ENCODE data around the gene EIF4A2.

DNA sequence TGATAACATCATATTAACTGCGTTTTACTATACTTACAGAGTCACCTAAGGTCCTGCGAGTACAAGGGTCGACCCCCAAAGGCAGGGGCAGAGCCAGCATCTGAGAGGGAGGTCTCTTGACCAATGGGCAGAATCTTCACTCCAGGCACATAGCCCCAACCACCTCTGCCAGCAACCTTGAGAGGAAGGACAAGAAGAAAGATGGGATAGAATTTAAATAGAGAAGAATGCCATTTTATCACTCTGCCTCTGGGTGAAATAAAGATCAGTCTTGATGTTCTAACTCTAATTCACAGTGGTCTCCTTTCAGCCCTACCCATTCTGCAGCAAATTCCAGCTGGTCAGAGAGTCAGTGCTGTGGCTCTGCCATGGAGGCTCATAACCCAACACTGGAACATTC, 39.7 kb upstream of the EIF4A2 start:
- TF ChIP-seq, protein P1, sequence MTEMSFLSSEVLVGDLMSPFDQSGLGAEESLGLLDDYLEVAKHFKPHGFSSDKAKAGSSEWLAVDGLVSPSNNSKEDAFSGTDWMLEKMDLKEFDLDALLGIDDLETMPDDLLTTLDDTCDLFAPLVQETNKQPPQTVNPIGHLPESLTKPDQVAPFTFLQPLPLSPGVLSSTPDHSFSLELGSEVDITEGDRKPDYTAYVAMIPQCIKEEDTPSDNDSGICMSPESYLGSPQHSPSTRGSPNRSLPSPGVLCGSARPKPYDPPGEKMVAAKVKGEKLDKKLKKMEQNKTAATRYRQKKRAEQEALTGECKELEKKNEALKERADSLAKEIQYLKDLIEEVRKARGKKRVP (CRISPR knock-in tag; IDR thresholded peaks at IDR 0.05) = no peak
- TF ChIP-seq, protein P2, sequence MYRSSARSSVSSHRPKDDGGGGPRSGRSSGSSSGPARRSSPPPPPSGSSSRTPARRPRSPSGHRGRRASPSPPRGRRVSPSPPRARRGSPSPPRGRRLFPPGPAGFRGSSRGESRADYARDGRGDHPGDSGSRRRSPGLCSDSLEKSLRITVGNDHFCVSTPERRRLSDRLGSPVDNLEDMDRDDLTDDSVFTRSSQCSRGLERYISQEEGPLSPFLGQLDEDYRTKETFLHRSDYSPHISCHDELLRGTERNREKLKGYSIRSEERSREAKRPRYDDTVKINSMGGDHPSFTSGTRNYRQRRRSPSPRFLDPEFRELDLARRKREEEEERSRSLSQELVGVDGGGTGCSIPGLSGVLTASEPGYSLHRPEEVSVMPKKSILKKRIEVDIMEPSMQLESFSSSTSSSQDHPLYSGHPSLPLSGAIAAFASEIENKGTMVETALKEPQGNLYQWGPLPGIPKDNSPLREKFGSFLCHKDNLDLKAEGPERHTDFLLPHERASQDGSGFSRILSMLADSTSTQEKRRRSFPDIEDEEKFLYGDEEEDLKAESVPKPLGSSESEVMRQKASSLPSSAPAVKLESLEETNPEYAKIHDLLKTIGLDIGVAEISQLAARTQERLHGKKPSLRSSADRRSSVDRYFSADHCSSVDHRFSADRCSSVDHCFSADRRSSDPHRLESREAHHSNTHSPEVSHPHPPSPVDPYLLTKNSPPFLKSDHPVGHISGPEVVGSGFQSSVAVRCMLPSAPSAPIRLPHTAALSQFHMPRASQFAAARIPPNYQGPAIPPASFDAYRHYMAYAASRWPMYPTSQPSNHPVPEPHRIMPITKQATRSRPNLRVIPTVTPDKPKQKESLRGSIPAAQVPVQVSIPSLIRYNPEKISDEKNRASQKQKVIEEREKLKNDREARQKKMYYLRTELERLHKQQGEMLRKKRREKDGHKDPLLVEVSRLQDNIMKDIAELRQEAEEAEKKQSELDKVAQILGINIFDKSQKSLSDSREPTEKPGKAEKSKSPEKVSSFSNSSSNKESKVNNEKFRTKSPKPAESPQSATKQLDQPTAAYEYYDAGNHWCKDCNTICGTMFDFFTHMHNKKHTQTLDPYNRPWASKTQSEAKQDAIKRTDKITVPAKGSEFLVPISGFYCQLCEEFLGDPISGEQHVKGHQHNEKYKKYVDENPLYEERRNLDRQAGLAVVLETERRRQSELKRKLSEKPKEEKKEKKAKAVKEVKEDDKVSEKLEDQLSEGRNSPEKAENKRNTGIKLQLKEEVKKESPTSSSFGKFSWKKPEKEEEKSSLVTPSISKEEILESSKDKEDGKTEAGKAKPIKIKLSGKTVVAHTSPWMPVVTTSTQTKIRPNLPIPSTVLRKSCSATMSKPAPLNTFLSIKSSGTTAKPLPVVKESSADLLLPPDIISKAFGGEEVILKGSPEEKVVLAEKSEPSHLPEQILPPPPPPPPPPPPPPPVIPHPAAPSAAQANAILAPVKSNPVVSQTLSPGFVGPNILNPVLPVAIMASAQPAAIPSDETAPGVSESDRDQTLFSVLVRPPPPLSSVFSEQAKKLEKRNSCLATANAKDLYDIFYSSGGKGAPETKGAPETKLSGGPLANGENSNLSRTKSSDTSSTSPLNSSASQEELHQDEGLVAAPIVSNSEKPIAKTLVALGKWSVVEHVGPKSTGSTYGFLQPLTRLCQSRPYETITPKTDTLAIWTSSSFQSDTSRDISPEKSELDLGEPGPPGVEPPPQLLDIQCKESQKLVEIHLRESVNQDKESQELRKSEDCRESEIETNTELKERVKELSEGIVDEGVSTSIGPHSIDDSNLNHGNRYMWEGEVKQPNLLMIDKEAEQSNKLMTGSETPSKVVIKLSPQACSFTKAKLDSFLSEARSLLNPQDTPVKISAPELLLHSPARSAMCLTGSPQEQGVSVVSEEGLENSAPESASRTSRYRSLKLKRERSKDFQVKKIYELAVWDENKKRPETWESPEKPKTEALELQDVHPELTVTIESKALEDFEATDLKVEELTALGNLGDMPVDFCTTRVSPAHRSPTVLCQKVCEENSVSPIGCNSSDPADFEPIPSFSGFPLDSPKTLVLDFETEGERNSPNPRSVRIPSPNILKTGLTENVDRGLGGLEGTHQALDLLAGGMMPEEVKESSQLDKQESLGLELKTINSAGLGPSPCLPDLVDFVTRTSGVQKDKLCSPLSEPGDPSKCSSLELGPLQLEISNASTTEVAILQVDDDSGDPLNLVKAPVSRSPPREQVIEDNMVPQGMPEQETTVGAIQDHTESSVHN (CRISPR knock-in tag; IDR thresholded peaks at IDR 0.05) = no peak
- TF ChIP-seq, protein P3, sequence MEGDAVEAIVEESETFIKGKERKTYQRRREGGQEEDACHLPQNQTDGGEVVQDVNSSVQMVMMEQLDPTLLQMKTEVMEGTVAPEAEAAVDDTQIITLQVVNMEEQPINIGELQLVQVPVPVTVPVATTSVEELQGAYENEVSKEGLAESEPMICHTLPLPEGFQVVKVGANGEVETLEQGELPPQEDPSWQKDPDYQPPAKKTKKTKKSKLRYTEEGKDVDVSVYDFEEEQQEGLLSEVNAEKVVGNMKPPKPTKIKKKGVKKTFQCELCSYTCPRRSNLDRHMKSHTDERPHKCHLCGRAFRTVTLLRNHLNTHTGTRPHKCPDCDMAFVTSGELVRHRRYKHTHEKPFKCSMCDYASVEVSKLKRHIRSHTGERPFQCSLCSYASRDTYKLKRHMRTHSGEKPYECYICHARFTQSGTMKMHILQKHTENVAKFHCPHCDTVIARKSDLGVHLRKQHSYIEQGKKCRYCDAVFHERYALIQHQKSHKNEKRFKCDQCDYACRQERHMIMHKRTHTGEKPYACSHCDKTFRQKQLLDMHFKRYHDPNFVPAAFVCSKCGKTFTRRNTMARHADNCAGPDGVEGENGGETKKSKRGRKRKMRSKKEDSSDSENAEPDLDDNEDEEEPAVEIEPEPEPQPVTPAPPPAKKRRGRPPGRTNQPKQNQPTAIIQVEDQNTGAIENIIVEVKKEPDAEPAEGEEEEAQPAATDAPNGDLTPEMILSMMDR (CRISPR knock-in tag; IDR thresholded peaks at IDR 0.05) = no peak
- TF ChIP-seq ZNF143 (CRISPR knock-in tag; IDR thresholded peaks at IDR 0.05) (no peak), TAF1 (CRISPR knock-in tag; IDR thresholded peaks at IDR 0.05) (no peak), ZNF629 (CRISPR knock-in tag; conservative IDR thresholded peaks at IDR 0.05) (no peak), POLR2AphosphoS5 (IDR thresholded peaks at IDR 0.05; ENCODE audit: low read depth, low read length) (no peak), EZH2 (conservative IDR thresholded peaks at IDR 0.05; ENCODE audit: low read depth, low read length) (no peak), NR3C1 (CRISPR knock-in tag; IDR thresholded peaks at IDR 0.05) (no peak), CCAR2 (optimal IDR thresholded peaks at IDR 0.05; ENCODE audit: low read depth, low read length) (no peak), PRPF4 (IDR thresholded peaks at IDR 0.05; ENCODE audit: low read depth, low read length, poor library complexity, severe bottlenecking) (no peak)
- TF ChIP-seq, protein P4, sequence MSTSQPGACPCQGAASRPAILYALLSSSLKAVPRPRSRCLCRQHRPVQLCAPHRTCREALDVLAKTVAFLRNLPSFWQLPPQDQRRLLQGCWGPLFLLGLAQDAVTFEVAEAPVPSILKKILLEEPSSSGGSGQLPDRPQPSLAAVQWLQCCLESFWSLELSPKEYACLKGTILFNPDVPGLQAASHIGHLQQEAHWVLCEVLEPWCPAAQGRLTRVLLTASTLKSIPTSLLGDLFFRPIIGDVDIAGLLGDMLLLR (CRISPR knock-in tag; IDR thresholded peaks at IDR 0.05) = no peak
- TF ChIP-seq, protein P5, sequence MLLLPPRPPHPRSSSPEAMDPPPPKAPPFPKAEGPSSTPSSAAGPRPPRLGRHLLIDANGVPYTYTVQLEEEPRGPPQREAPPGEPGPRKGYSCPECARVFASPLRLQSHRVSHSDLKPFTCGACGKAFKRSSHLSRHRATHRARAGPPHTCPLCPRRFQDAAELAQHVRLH (CRISPR knock-in tag; IDR thresholded peaks at IDR 0.05; ENCODE audit: borderline replicate concordance, low read depth) = no peak
